Stimulated activated CD8-positive, alpha-beta memory T cell treated with anti-CD3 and anti-CD28 coated beads, Interleukin-12 subunit alpha, Interleukin-12 subunit beta, amount 100 ng/mL, for 1 hour (primary cell): ENCODE measurements around the gene SPTBN1.
"Not testable (repeated sequence)": the region's sequence is repeated elsewhere in the genome, so short reads cannot be mapped to it uniquely, and the experiment has no call there.

Experiments used
- DNase-seq: peaks from one replicate; pipeline ENCODE4 v3.0.0-alpha.2; 2020; ENCODE audit warnings: low read depth

SPTBN1 gene

DNA sequence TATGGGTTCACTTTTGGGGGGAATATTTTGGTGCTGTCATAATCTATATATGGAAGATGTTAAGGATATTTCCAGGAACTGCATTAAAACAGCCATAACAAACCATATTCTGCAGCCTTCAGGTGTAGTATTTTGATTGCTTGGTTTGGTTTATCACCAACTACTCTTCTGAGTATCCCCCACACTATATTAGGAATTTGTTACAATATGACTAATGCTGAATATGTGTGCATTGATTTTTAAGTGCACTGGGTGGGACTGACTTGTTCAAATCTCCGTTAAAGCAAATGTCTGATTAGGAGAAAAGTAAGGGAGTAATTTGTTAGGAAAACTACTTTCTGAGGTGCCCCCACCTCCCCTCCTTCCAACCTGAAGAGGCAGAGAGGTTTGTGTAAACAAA, 47.7 kb downstream of the SPTBN1 start:
- DNase-seq, result no peak

DNA sequence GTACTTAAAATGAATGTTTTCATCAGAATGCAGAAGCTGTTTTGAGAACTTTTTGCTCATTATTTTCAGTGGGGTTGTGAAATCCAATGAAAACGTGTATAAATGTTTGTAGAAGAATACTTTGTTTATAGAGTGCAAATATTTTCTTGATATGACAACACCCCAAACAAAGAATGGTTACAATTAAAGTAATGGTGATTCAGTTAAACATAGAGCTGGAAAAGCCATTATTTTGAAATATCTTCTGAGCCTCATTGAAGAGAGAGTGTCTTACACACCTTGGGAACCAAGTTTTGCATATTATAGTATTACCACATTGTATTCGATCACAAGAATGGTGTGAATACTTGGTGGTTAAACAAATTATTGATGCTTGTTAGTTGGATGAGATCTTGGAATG, 48.7 kb downstream of the SPTBN1 start:
- DNase-seq, result no peak

DNA sequence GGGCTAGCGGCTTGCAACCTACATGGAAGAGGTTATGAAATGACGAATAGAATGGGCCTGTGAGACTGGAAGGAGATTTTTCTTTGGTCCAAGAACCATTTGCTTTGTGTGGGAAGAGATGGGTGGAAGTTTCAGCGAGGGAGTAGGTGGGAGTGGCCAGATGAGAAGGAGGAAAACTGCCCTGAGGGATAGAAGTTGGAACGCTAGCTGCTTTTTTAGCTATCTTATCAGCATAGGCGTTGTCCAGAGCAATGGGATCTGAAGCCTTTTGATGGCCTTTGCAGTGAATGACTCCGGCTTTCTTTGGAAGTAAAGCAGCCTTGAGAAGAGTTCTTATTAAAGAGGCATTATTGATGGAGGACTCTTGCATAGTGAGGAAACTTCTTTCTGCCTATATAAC, 52.4 kb downstream of the SPTBN1 start:
- DNase-seq, result no peak

DNA sequence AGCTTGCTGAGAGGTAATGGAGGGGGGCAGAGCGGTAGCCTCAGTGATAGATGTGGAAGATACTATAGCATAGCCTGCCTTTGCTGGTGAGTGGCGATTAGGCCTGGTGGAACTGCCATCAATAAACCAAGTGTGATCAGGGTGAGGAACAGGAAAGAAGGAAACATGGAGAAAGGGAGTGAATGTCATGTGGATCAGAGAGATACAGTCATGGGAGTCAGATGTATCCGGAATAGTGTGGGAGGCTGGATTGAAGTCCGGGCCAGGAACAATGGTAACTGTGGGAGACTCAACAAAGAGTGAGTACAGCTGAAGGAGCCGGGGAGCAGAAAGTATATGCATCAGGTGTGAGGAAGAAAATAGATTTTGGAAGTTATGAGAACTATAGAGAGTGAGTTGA, 52.9 kb downstream of the SPTBN1 start:
- DNase-seq, result not testable (repeated sequence)

DNA sequence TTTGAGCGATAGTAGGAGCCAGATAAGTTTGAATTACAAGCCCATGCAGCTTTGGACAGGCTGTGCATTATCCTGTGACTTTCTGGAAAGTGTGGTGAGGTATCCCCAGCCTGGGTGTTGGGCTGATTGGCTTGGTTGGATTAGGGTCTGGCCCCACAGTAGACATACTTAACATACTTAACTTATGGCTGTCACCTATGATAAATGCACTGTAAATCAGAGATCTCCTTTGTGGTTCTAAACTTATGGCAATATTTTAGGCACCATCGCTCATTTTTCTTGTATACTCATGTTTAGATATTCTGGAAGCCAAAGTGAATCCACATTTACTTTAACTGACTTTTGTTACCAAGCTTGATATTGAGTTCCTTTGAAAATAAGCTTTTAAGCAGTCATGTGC, 54.8 kb downstream of the SPTBN1 start:
- no peak for DNase-seq

DNA sequence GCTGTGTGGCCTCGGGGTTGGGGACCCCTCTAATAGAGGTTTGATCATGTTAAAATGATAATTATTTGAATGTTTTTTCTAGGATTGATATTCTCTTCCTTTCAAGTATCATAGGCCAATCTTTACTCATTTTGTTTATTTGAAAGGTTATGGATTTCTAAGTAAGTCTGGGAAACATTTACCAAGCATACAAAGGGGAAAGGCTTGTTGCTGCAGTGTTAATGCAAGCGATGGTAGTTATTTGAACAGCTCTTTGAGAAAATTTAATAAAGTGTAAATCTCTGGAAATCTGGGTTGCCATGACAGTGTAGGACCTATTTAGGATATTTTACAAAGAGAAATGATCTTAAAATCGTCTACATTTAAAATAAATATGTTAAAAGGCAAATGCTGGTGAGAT, 56.1 kb downstream of the SPTBN1 start:
- no peak for DNase-seq

DNA sequence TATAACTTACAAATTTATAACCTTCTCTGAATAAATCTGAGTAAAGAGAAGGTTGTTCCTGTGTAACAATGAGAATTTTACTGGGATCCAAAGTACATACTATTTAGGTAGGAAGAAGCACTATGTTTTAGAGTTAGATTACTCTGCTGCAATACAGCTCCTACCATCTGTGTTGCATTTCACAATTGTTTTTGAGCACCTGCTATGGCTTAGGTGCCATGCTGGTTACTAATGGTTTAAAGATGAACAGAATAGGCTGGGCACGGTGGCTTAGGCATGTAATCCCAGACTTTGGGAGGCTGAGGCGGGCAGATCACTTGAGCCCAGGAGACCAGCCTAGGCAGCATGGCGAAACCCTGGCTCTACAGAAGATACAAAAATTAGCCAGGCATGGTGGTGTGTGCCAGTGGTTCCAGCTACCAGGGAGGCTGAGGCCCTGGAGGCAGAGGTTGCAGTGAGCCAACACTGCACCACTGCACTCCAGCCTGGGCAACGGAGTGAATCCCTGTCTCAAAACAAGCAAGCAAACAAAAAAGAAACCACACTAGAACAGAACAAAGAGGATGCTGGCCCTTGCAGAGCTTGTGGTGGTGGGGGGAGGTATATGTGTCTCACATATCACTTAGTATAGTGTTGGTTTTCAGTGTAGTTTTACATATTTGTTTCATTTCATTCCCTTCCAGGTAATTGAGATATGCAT, 56.7 kb downstream of the SPTBN1 start:
- DNase-seq, result no peak

DNA sequence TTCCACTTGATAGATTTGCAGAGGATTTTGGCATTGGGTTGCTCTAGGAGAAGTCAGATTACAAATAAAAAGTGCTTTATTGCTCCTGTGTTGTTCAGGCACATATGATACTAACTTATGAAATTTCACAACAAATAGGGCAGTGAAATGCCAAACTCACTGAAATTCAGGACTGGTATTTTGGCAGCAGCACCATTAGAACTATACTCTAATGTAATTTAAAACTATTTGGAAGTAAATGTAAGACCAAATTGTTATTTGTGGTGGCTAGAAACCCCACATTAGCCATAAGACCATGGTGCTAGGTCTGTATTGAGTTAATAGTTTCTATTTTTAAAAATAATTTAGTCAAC, 57.2 kb downstream of the SPTBN1 start:
- no peak for DNase-seq

DNA sequence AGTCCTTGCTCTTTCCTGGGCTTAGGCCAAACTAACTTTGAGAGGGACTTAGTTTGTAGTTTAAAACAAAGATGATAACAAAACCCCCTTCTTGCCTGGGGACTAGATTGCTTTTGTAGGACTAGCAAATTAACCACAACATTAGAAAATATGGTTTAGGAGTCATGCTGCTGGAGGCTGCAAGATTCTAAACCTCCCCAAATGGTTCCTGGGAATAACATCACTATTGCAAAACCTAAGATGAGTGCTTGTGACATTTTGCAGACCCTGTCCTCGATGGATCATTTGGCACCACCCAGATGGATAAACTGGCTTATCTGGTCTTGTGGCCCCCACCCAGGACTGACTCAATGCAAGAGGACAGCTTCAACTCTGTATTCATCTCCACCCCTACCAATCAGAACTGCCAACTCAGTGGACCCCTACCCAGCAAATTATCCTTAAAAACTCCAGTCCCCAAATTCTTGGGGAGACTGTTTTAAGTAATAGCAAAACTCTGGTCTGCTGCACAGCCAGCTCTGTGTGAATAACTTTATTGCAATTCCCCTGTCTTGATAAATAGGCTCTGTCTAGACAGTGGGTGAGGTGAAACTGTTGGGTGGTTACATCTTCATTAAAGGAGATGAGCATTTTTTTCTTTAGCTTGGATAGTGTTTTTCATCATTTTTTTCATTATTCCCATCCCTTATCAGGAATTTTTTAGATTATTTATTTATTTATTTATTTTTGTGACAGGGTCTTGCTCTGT, 58.9 kb downstream of the SPTBN1 start:
- DNase-seq, result no peak

DNA sequence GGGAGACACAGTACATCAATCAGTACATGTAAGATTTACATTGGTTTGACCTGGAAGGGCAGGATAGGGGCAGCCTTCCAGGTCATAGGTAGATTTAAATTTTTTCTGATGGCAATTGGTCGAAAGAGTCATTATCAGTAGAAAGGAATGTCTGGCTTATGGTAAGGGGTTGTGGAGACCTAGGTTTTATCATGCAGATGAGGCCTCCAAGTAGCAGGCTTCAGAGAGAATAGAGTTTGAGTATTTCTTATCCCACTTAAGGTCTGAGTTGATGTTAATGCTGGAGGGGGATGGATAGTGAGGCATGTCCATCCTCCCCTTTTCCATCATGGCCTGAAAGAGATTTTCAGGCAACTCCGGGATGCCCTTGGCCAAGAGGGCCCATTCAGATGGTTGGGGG, 60.7 kb downstream of the SPTBN1 start:
- no peak for DNase-seq

DNA sequence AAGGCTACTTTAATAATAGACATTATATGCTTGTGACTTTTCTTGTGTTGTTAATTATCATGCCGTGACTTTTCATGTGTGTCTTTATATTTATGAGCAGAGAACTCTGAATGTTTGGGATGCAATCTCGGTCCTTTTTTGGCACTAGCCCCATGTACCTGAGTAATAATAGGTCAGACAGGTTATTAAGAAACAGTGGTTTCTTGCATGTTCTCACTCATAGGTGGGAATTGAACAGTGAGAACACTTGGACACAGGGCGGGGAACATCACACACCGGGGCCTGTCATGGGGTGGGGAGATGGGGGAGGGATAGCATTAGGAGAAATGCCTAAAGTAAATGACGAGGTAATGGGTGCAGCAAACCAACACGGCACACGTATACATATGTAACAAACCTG, 61.9 kb downstream of the SPTBN1 start:
- not testable (repeated sequence) for DNase-seq

DNA sequence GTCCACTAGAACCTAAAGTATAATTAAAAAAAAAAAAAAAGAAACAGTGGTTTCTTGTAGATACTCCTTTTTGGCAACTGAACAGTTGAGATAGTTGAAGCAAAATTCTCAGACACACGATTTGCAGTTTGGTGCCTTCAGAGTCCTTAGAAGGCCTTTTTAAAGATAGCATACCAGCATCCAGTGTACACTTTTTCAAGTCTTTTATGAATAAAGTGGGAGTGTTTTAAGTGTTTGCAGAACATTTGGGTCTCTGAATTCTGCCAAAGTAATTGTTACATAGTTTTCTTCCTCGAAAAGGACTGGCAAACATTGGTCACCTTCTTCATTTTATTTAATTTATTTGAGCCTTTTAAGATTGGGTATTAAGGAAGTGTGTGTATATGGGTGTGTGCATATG, 62.3 kb downstream of the SPTBN1 start:
- DNase-seq, result no peak

DNA sequence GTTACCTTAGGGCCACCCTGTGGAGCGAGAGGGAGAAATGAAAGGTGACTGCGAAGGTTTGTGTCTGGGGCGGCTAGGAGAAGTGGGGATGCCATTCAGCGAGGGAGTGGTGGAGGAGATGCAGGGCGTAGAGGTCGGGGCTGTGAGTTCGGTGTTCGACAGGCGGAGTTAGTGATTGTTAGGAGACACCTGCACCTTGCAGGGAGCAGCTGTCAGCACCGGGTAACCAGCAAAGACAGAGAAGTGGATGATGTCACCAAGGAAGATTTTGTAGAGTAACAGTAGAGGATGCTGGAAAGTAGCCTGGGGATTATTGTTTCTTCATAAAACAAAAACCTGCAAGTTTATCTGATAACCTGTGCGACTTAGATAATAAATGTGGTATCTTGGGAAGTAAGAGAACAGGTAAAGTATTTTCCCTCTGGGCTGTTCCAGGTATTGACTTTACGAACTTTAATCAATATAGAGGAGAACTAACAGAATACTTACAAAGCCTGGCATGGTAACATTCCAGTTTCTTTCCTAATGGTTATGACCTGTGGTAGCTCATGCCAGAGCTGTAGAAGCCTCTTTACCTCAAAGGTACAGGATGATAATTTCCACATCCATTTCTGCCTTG, 63.8 kb downstream of the SPTBN1 start:
- DNase-seq, result no peak

DNA sequence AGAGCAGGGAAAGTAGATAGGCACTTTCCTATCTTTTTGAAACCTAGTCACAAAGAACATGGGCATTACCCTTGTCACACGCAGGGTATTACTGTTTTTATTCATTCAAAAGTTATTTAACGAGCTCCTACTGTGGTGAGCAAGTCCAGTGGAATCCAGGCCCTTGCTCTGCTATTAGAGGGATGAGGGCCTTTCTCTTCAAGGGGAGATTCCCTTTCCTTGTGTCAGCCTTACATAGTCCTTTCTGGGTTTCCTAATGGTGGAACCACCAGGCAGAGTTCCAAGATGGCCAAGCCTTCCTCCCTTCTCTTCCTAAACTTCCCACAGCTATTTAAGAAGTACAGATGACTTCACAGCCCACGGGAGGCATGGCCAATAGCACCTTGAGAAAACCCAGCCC, 64.6 kb downstream of the SPTBN1 start:
- DNase-seq, result no peak

DNA sequence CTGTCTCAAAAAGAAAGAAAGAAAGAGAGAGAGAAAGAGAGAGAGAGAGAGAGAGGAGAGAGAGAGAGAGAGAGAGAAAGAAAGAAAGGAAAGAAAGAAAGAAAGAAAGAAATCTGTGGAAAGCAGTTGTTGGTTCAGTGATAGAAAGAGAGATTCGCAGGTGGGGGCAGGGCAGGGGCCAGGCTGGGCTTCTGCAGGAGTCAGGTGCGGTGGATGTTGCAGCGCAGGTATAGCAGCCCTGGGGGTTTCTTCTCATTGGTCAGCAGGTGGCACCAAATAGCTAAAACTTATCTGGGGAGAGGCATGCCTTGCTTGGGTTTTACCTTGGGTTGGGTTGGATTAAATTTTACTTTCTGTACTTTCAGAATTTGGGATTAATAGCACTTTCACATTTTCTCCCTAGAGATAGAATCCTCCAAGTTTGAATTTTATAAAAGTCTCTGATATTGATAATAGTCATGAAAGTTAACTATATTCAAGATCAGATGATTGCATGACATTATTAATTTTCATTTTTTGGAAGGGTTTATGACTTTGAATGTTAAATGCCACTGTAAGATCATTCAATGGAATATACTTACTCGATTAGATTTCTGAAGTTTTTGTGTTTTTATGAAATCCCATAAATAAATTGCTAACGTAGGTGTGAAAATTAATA, 66.6 kb downstream of the SPTBN1 start:
- peak; percentile 49 for DNase-seq

DNA sequence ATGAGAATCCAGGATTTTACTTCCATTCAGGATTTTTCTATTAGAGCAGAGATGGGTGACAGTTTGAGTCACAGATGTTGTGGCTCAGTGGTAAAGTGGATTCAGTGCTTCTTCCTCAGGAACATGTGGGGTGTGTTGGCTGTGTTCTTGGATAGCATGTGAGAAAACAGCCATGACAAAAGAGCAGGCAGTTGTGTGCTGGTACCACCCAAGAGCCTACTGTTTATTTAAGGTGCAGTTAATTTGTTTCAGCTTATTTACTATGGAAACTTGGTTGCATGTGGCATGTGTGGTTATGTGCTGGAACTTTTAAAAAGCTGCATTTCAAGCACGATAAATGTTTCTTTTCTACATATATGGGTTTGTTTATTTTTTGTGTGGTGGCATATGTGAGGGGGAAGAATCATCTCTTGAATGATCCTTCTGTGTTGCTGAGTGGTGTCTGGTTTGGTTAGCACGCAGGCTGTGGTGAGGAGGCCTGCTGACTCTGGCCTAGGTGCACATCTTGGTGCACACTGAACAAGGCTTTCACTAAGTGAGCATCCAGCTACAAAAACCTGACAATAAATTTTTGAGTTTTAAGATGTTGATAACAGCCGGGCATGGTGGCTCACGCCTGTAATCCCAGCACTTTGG, 67.3 kb downstream of the SPTBN1 start:
- DNase-seq, result no peak

DNA sequence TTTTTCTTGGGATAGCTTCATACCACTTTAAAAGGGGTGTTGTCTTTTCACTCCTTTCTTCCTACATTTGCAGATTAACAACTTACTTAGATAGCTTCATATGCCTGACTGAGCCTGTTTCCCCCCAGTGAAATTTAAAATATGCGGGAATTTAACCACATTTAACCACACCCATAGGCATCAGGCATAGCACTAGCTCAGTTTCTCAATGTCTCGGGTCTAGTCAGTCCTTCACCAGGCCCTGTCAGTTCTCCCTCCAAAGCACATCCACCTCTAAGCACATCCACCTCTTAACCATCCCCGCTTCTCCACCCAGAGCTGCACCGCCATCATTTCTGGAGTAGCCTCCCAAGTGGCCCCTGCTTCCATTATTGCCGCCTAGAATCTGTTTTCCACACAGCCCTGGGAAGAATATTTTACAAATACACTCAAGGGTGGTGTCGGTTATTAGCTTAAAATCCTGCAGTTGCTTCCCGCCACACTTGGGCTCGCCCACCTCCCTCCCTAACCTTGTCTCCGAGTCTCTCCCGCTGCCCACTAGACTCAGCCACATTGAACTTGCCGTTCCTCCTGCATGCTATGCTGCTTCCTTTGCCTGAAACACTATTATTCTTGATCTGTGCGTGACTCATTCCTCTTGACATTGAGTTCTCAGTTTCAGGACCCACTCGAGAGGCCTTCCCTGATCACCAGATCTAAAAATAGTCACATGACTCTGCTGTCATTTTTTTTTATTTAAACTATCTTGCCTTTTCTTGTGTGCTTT, 68.3 kb downstream of the SPTBN1 start:
- DNase-seq, result no peak

DNA sequence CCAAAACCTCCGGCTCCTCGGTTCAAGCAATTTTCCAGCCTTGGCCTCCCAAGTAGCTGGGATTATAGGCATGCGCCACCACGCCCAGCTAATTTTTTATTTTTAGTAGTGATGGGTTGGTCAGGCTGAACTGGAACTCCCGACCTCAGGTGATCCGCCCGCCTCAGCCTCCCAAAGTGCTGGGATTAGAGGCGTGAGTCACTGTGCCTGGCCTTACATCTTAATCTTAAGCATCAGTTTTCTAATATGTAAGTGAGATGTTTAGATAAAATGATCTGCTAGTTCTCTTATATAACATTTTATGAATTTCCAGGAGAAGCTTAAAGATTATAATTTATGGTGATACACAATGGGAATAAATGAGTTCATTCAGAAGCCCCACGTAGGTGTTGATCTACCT, 69.2 kb downstream of the SPTBN1 start:
- DNase-seq, result no peak

DNA sequence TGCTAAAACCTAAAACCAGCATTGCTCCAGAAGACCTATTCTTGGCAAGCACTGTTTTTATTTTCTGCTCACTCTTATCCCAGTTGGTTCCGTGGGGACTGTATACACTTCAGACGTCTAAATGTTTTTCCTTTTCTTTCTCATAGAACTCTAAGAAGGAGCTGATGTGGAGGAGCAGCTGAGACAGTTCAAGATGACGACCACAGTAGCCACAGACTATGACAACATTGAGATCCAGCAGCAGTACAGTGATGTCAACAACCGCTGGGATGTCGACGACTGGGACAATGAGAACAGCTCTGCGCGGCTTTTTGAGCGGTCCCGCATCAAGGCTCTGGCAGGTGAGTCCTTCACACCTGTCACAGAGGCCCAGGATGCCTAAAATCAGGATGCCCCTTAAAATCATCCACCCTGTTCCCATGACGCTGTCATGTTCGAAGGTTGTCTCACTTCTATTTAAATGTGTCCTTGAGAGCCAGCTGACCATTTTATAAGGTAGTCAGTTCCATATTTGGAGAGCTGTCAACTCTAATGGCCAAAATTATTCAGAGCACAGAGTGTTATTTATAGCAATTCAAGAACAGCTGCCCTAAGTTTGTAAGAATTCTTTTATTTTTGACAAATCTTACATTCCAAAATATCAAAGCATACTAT, 70.2 kb downstream of the SPTBN1 start:
- DNase-seq, result no peak

DNA sequence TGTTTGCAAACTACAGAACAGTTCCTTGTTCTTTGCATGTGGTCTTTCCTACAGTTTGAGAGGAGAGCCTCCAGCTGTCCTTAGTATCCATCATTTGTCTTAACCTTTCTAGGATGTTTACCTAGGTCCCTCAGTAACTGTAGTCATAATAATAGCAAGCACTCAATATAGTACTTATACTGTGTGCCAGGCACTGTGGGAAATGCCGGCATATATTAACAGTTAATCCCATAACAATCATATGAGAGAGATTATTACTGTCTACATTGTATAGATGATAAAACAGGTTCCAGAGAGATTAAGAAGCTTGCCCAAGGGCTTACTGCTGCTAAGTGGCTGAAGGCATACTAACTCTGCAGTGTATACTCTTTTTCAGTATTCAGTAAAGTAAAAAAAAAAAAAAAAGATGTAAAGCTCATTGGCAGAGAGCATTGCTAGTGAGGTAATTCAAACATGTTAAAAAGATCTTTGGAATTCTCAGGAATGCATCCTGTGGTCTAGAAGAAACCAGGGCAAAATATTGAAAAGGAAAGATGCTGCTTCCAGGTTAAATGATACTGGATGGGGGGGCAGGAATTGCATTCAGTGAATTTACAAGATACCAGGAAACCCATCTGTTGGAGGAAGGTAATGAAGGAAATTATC, 72.3 kb downstream of the SPTBN1 start:
- no peak for DNase-seq

DNA sequence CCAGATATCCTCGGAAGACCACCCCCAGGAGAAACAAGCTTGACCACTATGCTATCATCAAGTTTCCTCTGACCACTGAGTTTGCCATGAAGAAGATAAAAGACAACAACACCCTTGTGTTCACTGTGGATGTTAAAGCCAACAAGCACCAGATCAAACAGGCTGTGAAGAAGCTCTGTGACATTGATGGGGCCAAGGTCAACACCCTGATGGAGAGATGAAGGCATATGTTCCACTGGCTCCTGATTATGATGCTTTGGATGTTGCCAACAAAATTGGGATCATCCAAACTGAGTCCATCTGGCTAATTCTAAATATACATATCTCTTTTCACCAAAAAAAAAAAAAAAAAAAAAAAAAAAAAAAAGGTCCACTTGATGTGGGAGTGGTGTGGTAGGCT, 73.4 kb downstream of the SPTBN1 start:
- not testable (repeated sequence) for DNase-seq
